BLaER1 treated with 17β-estradiol and CSF1 and Interleukin-3, amounts not matched to agents 10 nM and 100 nM (cell line): ENCODE data around the gene IGSF9.

Experiments
- H3K27ac ChIP-seq, 11 experiments: shearing (Covaris generic); formaldehyde crosslinking; 2 replicates each; pipeline ENCODE4 v1.8.1; 2022
- H3K27me3 ChIP-seq, 11 experiments: shearing (Covaris generic); formaldehyde crosslinking; 2 replicates each; pipeline ENCODE4 v1.8.1; 2022
- H3K36me3 ChIP-seq, 11 experiments: shearing (Covaris generic); formaldehyde crosslinking; 2 replicates each; pipeline ENCODE4 v1.8.1; 2022
- H3K4me1 ChIP-seq, 10 experiments: shearing (Covaris generic); formaldehyde crosslinking; 2 replicates each; pipeline ENCODE4 v1.8.1; 2022
- H3K4me2 ChIP-seq, 11 experiments: shearing (Covaris generic); formaldehyde crosslinking; 2 replicates each; pipeline ENCODE4 v1.8.1; 2022
- H3K4me3 ChIP-seq, 10 experiments: shearing (Covaris generic); formaldehyde crosslinking; 2 replicates each; pipeline ENCODE4 v1.8.1; 2022
- H3K9ac ChIP-seq, 11 experiments: shearing (Covaris generic); formaldehyde crosslinking; 2 replicates each; pipeline ENCODE4 v1.8.1; 2022
- H3K9me3 ChIP-seq, 11 experiments: shearing (Covaris generic); formaldehyde crosslinking; replicated peaks in 1 of 11; 2 replicates each; pipeline ENCODE4 v1.8.1; 2022
- H4K20me1 ChIP-seq, 11 experiments: shearing (Covaris generic); formaldehyde crosslinking; 2 replicates each; pipeline ENCODE4 v1.8.1; 2022
- Cebpa-rat ChIP-seq, 11 experiments: shearing (Covaris generic); IDR thresholded peaks; 2 replicates each; pipeline ENCODE4 v1.8.1; 2022

Gene IGSF9

DNA sequence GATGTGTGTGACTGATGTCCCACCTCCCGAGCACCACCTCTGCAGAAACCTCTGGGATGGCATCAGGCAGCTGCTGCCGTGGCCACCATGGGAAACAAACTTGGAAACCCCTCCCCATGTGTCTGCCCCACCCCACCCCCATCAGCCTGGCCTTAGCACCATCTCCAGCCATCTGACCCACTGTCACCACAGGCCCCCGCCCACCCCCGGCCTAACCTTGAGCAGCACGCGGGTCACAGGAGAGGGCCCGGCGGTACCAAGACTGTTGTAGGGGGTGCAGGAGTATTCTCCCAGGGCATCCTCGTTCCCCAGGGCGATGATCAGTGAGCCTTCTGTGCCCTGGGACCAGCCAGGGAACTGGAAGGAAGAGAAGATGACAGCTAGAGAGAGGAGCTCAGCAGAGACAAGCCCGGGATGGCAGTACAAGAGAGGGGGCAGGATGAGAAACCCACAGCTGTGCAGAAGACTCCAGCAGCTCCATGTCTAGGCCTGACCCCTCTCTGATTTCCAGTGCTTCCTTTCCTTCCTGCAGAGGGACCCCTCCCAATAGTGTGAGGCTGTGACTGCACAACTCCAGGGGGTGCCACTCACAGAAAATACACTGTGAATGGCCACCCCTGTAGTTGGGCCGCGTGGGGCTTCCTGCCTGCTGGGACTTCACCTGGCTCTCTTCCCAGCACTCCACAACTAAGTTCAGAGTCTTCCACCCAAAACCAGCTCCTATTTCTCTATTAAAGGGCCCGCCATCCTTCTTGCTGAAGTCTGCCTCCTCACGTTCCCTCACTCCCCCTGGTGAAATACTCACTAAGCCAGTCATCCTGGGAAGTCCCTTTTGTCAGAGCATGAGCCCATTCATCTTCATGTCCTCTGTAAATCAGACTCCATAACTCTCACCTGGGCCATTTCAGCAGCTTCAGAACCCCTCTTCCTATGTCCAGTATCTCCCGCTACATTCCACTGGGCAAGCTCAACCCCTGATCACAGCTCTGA, 12.8 kb downstream of the IGSF9 start:
- Histone ChIP-seq H3K36me3 (peaks cover 0 to 29% (median 0%) of the 10 kb centered on the region in 11 experiments; a peak in 7 of 22 replicates), H3K27me3 (no peaks in the 10 kb centered on the region), H3K4me1 (peaks cover 20 to 53% (median 48%) of the 10 kb centered on the region in 10 experiments), H3K4me2 (peak overlapping the region in 7 of 11 experiments; percentile 25 to 87 (median 75); a peak in 10 of 22 replicates), H3K4me3 (no peak overlapping the region), H3K9me3 (no peaks in the 10 kb centered on the region), H3K27ac (no peak overlapping the region), H3K9ac (no peak overlapping the region), H4K20me1 (peaks cover 0 to 23% (median 0%) of the 10 kb centered on the region in 11 experiments; a peak in 3 of 22 replicates)
- no peak for TF ChIP-seq Cebpa-rat (IDR thresholded peaks at IDR 0.05)

DNA sequence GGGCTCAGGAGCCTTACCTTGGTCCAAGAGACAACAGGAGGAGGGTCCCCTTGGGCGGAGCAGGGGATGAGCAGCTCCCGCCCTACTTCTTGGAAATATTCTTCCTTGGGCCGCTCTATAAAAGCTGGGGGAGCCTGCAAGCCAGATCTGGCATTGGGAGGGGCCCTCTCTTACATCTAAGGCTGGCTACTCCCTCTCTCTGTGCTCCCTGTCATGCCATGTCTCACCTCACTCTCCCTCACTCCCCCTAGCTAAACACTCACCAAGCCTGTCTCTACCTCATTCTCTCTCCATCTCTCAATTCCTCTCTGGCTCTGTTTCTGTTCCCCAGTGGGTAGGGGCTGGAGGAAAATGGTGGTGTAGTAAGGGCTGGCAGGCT, 13.6 kb downstream of the IGSF9 start:
- no peak overlapping the region for H3K4me3 ChIP-seq
- H3K27me3 ChIP-seq = no peaks in the 10 kb centered on the region
- H3K9me3 ChIP-seq = no peaks in the 10 kb centered on the region
- H4K20me1 ChIP-seq = peaks cover 0 to 23% (median 0%) of the 10 kb centered on the region in 11 experiments; a peak in 3 of 22 replicates
- H3K9ac ChIP-seq = no peak overlapping the region
- no peak for TF ChIP-seq Cebpa-rat (IDR thresholded peaks at IDR 0.05)
- peaks cover 11 to 45% (median 40%) of the 10 kb centered on the region in 10 experiments for H3K4me1 ChIP-seq
- no peak overlapping the region for H3K27ac ChIP-seq
- H3K36me3 ChIP-seq = peaks cover 0 to 36% (median 0%) of the 10 kb centered on the region in 11 experiments; a peak in 7 of 22 replicates
- H3K4me2 ChIP-seq = no peak overlapping the region

- peaks cover 0 to 36% (median 0%) of the 10 kb centered on the region in 11 experiments; a peak in 7 of 22 replicates for H3K36me3 ChIP-seq
- H3K27ac ChIP-seq = no peak overlapping the region
- H4K20me1 ChIP-seq = peaks cover 0 to 22% (median 0%) of the 10 kb centered on the region in 11 experiments; a peak in 3 of 22 replicates
- H3K4me2 ChIP-seq = no peak overlapping the region
- H3K4me3 ChIP-seq = no peak overlapping the region
- H3K9ac ChIP-seq = no peak overlapping the region
- H3K9me3 ChIP-seq = no peaks in the 10 kb centered on the region
- peaks cover 9 to 43% (median 38%) of the 10 kb centered on the region in 10 experiments for H3K4me1 ChIP-seq
- no peak for TF ChIP-seq Cebpa-rat (IDR thresholded peaks at IDR 0.05)
- no peaks in the 10 kb centered on the region for H3K27me3 ChIP-seq
Observed at GRCh38 chr1:159931101-159931794, 14.2 kb downstream of the IGSF9 start.

GRCh38 chr1:159930634-159931033, 14.8 kb downstream of the IGSF9 start:
- TF ChIP-seq Cebpa-rat (IDR thresholded peaks at IDR 0.05) = no peak
- Histone ChIP-seq H3K4me2 (no peak overlapping the region), H3K27ac (no peak overlapping the region), H4K20me1 (peaks cover 0 to 19% (median 0%) of the 10 kb centered on the region in 11 experiments; a peak in 2 of 22 replicates), H3K36me3 (peaks cover 0 to 36% (median 0%) of the 10 kb centered on the region in 11 experiments; a peak in 7 of 22 replicates), H3K9me3 (no peaks in the 10 kb centered on the region), H3K27me3 (no peaks in the 10 kb centered on the region), H3K4me3 (no peak overlapping the region), H3K4me1 (peaks cover 9 to 43% (median 38%) of the 10 kb centered on the region in 10 experiments), H3K9ac (no peak overlapping the region)

DNA sequence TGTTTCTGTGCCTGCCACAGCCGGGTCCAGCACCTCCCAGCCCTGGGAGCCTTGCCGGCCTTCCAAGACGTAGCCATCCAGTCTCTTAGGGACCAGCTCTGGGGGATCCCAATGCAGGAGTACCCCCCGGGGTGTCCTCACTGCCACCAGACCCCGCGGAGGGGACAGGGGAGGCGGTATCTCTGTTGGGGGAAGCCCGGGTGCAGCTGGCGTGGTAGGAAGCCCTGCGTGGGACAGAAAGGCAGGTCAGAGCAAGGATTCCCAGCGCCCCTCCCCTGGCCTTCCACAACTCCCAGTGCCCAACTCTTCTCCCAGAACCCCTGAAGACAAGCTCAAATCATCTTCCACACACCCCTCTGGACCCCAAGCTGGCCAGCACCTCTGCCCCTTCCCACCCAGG, 15.2 kb downstream of the IGSF9 start:
- Histone ChIP-seq H3K4me2 (no peak overlapping the region), H3K36me3 (peaks cover 0 to 36% (median 0%) of the 10 kb centered on the region in 11 experiments; a peak in 7 of 22 replicates), H3K4me1 (peaks cover 8 to 40% (median 37%) of the 10 kb centered on the region in 10 experiments), H4K20me1 (peaks cover 0 to 19% (median 0%) of the 10 kb centered on the region in 11 experiments; a peak in 3 of 22 replicates), H3K9me3 (no peaks in the 10 kb centered on the region), H3K9ac (no peak overlapping the region), H3K27ac (no peak overlapping the region), H3K27me3 (no peaks in the 10 kb centered on the region), H3K4me3 (no peak overlapping the region)
- TF ChIP-seq Cebpa-rat (IDR thresholded peaks at IDR 0.05) = no peak

DNA sequence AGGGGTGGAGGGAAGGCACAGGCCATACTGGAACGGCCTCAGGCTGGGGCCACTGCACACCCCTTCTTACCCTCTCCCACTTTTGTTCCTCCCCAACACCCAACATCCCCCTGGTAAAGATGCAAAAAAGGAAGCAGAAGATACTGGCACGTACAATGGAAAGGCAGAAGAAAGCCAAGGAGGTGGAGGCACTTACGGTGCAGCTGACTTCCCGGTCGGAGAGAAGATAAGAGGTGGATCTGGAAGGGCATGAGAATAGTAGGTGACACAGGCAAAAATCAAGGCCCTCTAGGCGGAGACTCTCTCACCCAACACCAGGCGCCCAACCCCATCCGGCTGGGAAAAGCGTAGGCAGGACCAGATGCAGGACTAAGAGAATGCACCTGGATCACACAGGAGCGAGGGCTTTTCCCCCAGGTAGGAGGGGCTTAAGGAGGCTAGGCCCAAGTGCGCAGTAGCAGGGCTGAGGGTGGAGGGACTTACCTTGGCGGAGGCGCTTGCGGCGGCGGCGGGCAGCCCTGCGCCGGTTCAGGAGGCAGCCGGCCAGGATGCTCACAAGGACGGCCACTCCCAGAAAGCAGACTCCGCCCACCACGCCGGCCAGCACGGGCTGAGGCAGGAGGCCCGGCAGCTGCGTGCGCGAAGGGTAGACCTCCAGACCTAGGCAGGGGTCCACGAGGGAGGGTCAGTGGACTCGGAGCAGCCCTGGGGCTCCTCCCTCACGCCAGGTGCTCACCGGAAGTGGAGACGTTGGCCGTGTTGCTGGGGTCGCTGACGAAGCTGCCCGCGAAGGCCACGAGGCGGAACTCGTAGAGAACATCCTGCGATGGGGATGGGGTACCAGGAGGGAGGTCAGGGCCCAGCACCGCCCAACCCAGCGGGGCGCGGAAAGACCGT, 16.0 kb downstream of the IGSF9 start:
- Histone ChIP-seq H3K9ac (no peak overlapping the region), H4K20me1 (peaks cover 0 to 18% (median 4%) of the 10 kb centered on the region in 11 experiments; a peak in 10 of 22 replicates), H3K27ac (no peak overlapping the region), H3K4me1 (peaks cover 8 to 32% (median 30%) of the 10 kb centered on the region in 10 experiments), H3K27me3 (no peaks in the 10 kb centered on the region), H3K4me2 (no peak overlapping the region), H3K4me3 (no peak overlapping the region), H3K36me3 (peaks cover 0 to 36% (median 0%) of the 10 kb centered on the region in 11 experiments; a peak in 7 of 22 replicates), H3K9me3 (no peaks in the 10 kb centered on the region)
- no peak for TF ChIP-seq Cebpa-rat (IDR thresholded peaks at IDR 0.05)

DNA sequence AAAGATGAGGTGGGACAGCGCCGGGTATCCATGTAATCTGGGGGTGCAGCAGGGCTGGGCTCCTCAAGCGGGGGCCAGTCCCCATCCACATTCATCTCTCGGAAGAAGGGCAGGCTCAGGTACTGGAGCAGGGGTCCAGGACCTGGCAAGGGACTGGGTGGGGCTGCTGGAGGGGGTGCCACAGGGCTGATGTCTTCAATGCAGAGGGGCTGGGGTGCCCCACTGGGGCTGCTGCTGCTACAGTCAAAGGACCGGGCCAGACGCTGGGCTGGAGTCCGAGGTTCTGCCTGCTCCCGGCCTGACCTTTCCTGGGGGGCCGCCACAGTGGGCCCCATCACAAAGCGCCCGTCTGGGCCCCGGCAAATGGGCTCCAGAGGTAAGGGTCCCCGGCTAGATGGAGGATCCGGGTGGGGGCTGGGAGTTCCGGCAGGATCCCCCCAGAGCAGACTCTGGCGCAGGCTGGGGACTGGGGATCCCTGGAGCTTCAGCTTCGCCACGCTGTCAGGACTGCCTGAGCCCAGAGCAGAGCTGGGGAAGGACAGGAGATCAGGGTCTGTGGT, 16.8 kb downstream of the IGSF9 start:
- peaks cover 8 to 29% (median 24%) of the 10 kb centered on the region in 10 experiments for H3K4me1 ChIP-seq
- no peaks in the 10 kb centered on the region for H3K9me3 ChIP-seq
- peaks cover 0 to 36% (median 0%) of the 10 kb centered on the region in 11 experiments; a peak in 7 of 22 replicates for H3K36me3 ChIP-seq
- peaks cover 0 to 20% (median 10%) of the 10 kb centered on the region in 11 experiments; a peak in 16 of 22 replicates for H4K20me1 ChIP-seq
- no peak overlapping the region for H3K4me2 ChIP-seq
- H3K9ac ChIP-seq = 0 out of 22 replicates have a peak overlapping the region, but pooled peaks of 1 of the 11 experiments have one; percentile 3
- no peak overlapping the region for H3K27ac ChIP-seq
- H3K27me3 ChIP-seq = no peaks in the 10 kb centered on the region
- no peak overlapping the region for H3K4me3 ChIP-seq
- no peak for TF ChIP-seq Cebpa-rat (IDR thresholded peaks at IDR 0.05)
